GM23338 (cell line): ENCODE results near the gene C19orf25. TPM values are rescaled to one million over a fixed set of nuclear protein-coding genes. Genes with fewer than 3 reads are reported as not detected.
"Not testable (repeated sequence)": the region's sequence is repeated elsewhere in the genome, so short reads cannot be mapped to it uniquely, and the experiment has no call there.

Experiments
- ATAC-seq: fragments of 200-7000 bp; cut with Tn5 transposase; 3 replicates; pipeline ENCODE4 v1.9.1; 2020
- DNase-seq: peaks from one replicate; pipeline ENCODE4 v3.0.0-alpha.2; 2015; ENCODE audit warnings: low spot score
- H2AFZ ChIP-seq: fragments of 200-600 bp; sonication (generic); 2 replicates; pipeline ENCODE4 v1.8.0; 2016; ENCODE audit warnings: antibody characterized with exemption, mild to moderate bottlenecking, moderate library complexity
- H3F3A ChIP-seq: fragments of 200-600 bp; sonication (generic); replicated peaks from 2 replicates; pipeline ENCODE4 v1.8.0; 2017; ENCODE audit warnings: antibody characterized with exemption, mixed run types, low read depth
- H3K27ac ChIP-seq: fragments of 200-600 bp; sonication (generic); 2 replicates; pipeline ENCODE4 v1.6.1; 2016; ENCODE audit warnings: low read depth
- H3K27me3 ChIP-seq: fragments of 200-600 bp; sonication (generic); 2 replicates; pipeline ENCODE4 v1.8.0; 2016; ENCODE audit warnings: mild to moderate bottlenecking, mixed run types, moderate library complexity; ENCODE audit not compliant: insufficient read depth
- H3K36me3 ChIP-seq: fragments of 200-600 bp; sonication (generic); 2 replicates; pipeline ENCODE4 v1.8.0; 2016; ENCODE audit warnings: mild to moderate bottlenecking; ENCODE audit not compliant: insufficient read depth
- H3K4me1 ChIP-seq: fragments of 200-600 bp; sonication (generic); 2 replicates; pipeline ENCODE4 v1.8.0; 2016; ENCODE audit warnings: mild to moderate bottlenecking, moderate library complexity; ENCODE audit not compliant: insufficient read depth
- H3K4me2 ChIP-seq: fragments of 200-600 bp; sonication (generic); 2 replicates; pipeline ENCODE4 v1.7.1; 2017; ENCODE audit warnings: mixed run types
- H3K4me3 ChIP-seq: fragments of 200-600 bp; sonication (generic); 2 replicates; pipeline ENCODE4 v1.6.1; 2016; ENCODE audit warnings: mixed run types
- H3K79me2 ChIP-seq: fragments of 200-600 bp; sonication (generic); replicated peaks from 2 replicates; pipeline ENCODE4 v1.8.0; 2017; ENCODE audit warnings: mild to moderate bottlenecking; ENCODE audit not compliant: insufficient read depth
- H3K9me2 ChIP-seq: fragments of 200-600 bp; sonication (generic); 2 replicates; pipeline ENCODE4 v1.8.0; 2017; ENCODE audit not compliant: insufficient read depth
- H4K20me1 ChIP-seq: fragments of 200-600 bp; sonication (generic); replicated peaks from 2 replicates; pipeline ENCODE4 v1.8.0; 2017; ENCODE audit warnings: mild to moderate bottlenecking; ENCODE audit not compliant: insufficient read depth
- H3K27ac Mint-ChIP-seq: 2 replicates; pipeline ENCODE4 v1.8.0; 2020; ENCODE audit warnings: inconsistent platforms, mild to moderate bottlenecking, moderate library complexity, mixed read lengths
- H3K27me3 Mint-ChIP-seq: 3 replicates; pipeline ENCODE4 v1.8.0; 2022; ENCODE audit warnings: low read depth, mild to moderate bottlenecking, moderate library complexity, mixed read lengths, inconsistent platforms; ENCODE audit not compliant: insufficient read depth, poor library complexity
- H3K36me3 Mint-ChIP-seq: 3 replicates; pipeline ENCODE4 v1.8.0; 2021; ENCODE audit warnings: low read depth, mild to moderate bottlenecking, inconsistent platforms, moderate library complexity, mixed read lengths
- H3K4me1 Mint-ChIP-seq: 3 replicates; pipeline ENCODE4 v1.8.0; 2020; ENCODE audit warnings: mild to moderate bottlenecking, inconsistent platforms, mixed read lengths
- H3K4me3 Mint-ChIP-seq: 3 replicates; pipeline ENCODE4 v1.8.0; 2021; ENCODE audit warnings: moderate library complexity, mild to moderate bottlenecking, inconsistent platforms, mixed read lengths
- H3K9me3 Mint-ChIP-seq: 3 replicates; pipeline ENCODE4 v1.8.0; 2020; ENCODE audit warnings: moderate library complexity, mild to moderate bottlenecking, inconsistent platforms, mixed read lengths
- CREB1 ChIP-seq: fragments of 250-450 bp; sonication (Bioruptor Pico); IDR thresholded peaks from 2 replicates; pipeline ENCODE4 v1.5.0; 2020; ENCODE audit warnings: low read depth, mild to moderate bottlenecking, moderate library complexity
- EZH2 ChIP-seq: fragments of 200-600 bp; sonication (generic); IDR thresholded peaks from one replicate; pipeline ENCODE4 v1.8.0; 2017; ENCODE audit warnings: antibody characterized with exemption, mild to moderate bottlenecking, low read depth; ENCODE audit not compliant: unreplicated experiment
- EZH2phosphoT487 ChIP-seq: fragments of 200-600 bp; sonication (generic); IDR thresholded peaks from one replicate; pipeline ENCODE4 v1.8.1; 2018; ENCODE audit warnings: antibody characterized with exemption; ENCODE audit not compliant: unreplicated experiment
- JUNB ChIP-seq: IDR thresholded peaks from one replicate; pipeline ENCODE4 v1.6.1; 2016; ENCODE audit warnings: antibody characterized with exemption; ENCODE audit not compliant: unreplicated experiment
- NANOG ChIP-seq: IDR thresholded peaks from 2 replicates; pipeline ENCODE4 v1.6.1; 2016; ENCODE audit warnings: antibody characterized with exemption, borderline replicate concordance
- POLR2AphosphoS5 ChIP-seq: IDR thresholded peaks from 2 replicates; pipeline ENCODE4 v1.6.1; 2016; ENCODE audit warnings: antibody characterized with exemption, low read depth
- STAT1 ChIP-seq: IDR thresholded peaks from one replicate; pipeline ENCODE4 v1.6.1; 2016; ENCODE audit warnings: antibody characterized with exemption; ENCODE audit not compliant: unreplicated experiment
- ZNF331 ChIP-seq: fragments of 250-450 bp; sonication (Bioruptor Pico); IDR thresholded peaks from 2 replicates; pipeline ENCODE4 v1.5.0; 2020; ENCODE audit warnings: low read depth, mild to moderate bottlenecking, moderate library complexity
- polyA plus RNA-seq: library from polyadenylated mRNA; unstranded; fragments of >200 nt; fragmentation: Nextera tagmentation; extraction: Ambion mirVana; gene quantifications from 2 replicates; pipeline ENCODE4 v1.2.1, GENCODE V29; 2016
- total RNA-seq: library from RNA; depleted of rRNA; stranded (reverse); fragments of >200 nt; shearing (Covaris generic); gene quantifications from 2 replicates; pipeline ENCODE4 v1.2.3, GENCODE V29; 2014
- TF ChIP-seq, protein P1 (sequence below): IDR thresholded peaks from one replicate; pipeline ENCODE4 v1.6.1; 2018; ENCODE audit warnings: antibody characterized with exemption; ENCODE audit not compliant: unreplicated experiment
- TF ChIP-seq, protein P2 (sequence below): fragments of 250-450 bp; sonication (Bioruptor Pico); IDR thresholded peaks from 2 replicates; pipeline ENCODE4 v1.5.0; 2020; ENCODE audit warnings: mild to moderate bottlenecking, moderate library complexity
- TF ChIP-seq, protein P3 (sequence below): IDR thresholded peaks from 2 replicates; pipeline ENCODE4 v1.6.1; 2016; ENCODE audit warnings: antibody characterized with exemption

Gene C19orf25
- total and polyA plus RNA-seq, 2 experiments from 2014 or later, result 43.5 to 61.1 TPM

DNA sequence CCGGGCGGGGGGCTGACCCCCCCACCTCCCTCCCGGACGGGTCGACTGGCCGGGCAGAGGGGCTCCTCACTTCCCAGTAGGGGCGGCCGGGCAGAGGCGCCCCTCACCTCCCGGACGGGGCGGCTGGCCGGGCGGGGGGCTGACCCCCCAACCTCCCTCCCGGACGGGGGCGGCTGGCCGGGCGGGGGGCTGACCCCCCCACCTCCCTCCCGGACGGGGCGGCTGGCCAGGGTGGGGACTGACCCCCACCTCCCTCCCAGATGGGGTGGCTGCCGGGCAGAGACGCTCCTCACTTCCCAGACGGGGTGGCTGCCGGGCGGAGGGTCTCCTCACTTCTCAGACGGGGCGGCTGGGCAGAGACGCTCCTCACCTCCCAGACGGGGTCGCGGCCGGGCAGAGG is 20.2 kb upstream of the C19orf25 start:
- not testable (repeated sequence) for DNase-seq, H2AFZ ChIP-seq, H3K4me2 ChIP-seq, H3K79me2 ChIP-seq, H3K9me2 ChIP-seq, H3K4me3 Mint-ChIP-seq, H3K27ac Mint-ChIP-seq, H3K4me3 ChIP-seq, H3K27ac ChIP-seq, H4K20me1 ChIP-seq, H3K4me1 Mint-ChIP-seq, ATAC-seq, H3F3A ChIP-seq, H3K4me1 ChIP-seq, H3K36me3 Mint-ChIP-seq, H3K36me3 ChIP-seq
- H3K27me3 ChIP-seq, result peaks cover 12% of the 10 kb centered on the region
- Mint-ChIP-seq H3K9me3 (peaks cover 15% of the 10 kb centered on the region; the same call in 2 of the 3 replicates), H3K27me3 (peaks cover 25% of the 10 kb centered on the region)

DNA sequence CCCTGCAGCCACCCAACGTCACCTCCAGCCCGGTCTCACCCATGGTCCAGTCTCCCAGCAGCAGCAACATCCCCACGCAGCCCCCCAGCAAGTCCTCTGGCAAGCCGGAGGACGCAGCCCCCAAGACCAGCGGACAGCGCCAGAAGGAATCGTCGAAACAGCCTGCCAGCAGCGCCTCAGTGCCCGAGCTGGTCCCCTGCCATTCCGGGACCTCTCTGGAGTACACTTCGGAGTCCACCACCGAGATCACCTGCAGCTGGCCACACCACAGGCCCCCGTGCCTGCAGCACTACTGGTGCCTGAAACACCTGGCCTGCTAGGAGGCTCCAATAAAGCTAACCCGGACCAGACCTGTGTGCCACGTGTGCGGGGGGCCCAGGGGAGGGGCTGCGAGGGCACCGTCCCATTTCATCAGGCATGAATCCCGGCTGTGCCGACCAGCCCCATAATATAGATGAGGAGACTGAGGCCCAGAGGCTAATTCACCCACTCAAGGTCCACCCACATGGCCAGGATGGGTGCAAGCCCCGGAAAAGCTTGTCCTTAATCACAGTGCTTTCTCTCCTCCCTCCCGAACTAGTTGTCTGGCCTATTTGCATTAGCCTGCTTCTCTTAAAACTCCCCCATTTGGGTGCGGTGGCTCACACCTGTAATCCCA is 18.7 kb upstream of the C19orf25 start:
- H3K36me3 ChIP-seq, result no peaks in the 10 kb centered on the region
- H3K27me3 ChIP-seq, result peaks cover 4% of the 10 kb centered on the region
- DNase-seq (no peak), ATAC-seq (no peak)
- no peak overlapping the region for H3K4me3 ChIP-seq
- no peak overlapping the region for H3K27ac ChIP-seq
- H3K9me3 Mint-ChIP-seq, result peaks cover 15% of the 10 kb centered on the region; the same call in 2 of the 3 replicates
- no peaks in the 10 kb centered on the region for H3K79me2 ChIP-seq
- no peak overlapping the region for H3K27ac Mint-ChIP-seq
- no peak overlapping the region for H3K4me2 ChIP-seq
- no peak overlapping the region for H3K4me3 Mint-ChIP-seq
- H3K36me3 Mint-ChIP-seq, result no peaks in the 10 kb centered on the region; the same call in 2 of the 3 replicates
- peaks cover 19% of the 10 kb centered on the region for H3K27me3 Mint-ChIP-seq
- H2AFZ ChIP-seq, result no peak overlapping the region
- H3K4me1 Mint-ChIP-seq, result no peaks in the 10 kb centered on the region
- no peaks in the 10 kb centered on the region for H4K20me1 ChIP-seq
- H3K4me1 ChIP-seq, result 0 out of 2 replicates have a peak, but pooled peaks cover under 1% of the 10 kb centered on the region
- 0 out of 2 replicates have a peak, but pooled peaks cover 4% of the 10 kb centered on the region for H3F3A ChIP-seq
- TF ChIP-seq, protein P1, sequence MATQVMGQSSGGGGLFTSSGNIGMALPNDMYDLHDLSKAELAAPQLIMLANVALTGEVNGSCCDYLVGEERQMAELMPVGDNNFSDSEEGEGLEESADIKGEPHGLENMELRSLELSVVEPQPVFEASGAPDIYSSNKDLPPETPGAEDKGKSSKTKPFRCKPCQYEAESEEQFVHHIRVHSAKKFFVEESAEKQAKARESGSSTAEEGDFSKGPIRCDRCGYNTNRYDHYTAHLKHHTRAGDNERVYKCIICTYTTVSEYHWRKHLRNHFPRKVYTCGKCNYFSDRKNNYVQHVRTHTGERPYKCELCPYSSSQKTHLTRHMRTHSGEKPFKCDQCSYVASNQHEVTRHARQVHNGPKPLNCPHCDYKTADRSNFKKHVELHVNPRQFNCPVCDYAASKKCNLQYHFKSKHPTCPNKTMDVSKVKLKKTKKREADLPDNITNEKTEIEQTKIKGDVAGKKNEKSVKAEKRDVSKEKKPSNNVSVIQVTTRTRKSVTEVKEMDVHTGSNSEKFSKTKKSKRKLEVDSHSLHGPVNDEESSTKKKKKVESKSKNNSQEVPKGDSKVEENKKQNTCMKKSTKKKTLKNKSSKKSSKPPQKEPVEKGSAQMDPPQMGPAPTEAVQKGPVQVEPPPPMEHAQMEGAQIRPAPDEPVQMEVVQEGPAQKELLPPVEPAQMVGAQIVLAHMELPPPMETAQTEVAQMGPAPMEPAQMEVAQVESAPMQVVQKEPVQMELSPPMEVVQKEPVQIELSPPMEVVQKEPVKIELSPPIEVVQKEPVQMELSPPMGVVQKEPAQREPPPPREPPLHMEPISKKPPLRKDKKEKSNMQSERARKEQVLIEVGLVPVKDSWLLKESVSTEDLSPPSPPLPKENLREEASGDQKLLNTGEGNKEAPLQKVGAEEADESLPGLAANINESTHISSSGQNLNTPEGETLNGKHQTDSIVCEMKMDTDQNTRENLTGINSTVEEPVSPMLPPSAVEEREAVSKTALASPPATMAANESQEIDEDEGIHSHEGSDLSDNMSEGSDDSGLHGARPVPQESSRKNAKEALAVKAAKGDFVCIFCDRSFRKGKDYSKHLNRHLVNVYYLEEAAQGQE, result no peak
- TF ChIP-seq EZH2phosphoT487 (no peak), CREB1 (CRISPR knock-in tag) (no peak), STAT1 (no peak), EZH2 (no peak), POLR2AphosphoS5 (no peak), NANOG (no peak), JUNB (no peak), ZNF331 (no peak)
- TF ChIP-seq, protein P2, sequence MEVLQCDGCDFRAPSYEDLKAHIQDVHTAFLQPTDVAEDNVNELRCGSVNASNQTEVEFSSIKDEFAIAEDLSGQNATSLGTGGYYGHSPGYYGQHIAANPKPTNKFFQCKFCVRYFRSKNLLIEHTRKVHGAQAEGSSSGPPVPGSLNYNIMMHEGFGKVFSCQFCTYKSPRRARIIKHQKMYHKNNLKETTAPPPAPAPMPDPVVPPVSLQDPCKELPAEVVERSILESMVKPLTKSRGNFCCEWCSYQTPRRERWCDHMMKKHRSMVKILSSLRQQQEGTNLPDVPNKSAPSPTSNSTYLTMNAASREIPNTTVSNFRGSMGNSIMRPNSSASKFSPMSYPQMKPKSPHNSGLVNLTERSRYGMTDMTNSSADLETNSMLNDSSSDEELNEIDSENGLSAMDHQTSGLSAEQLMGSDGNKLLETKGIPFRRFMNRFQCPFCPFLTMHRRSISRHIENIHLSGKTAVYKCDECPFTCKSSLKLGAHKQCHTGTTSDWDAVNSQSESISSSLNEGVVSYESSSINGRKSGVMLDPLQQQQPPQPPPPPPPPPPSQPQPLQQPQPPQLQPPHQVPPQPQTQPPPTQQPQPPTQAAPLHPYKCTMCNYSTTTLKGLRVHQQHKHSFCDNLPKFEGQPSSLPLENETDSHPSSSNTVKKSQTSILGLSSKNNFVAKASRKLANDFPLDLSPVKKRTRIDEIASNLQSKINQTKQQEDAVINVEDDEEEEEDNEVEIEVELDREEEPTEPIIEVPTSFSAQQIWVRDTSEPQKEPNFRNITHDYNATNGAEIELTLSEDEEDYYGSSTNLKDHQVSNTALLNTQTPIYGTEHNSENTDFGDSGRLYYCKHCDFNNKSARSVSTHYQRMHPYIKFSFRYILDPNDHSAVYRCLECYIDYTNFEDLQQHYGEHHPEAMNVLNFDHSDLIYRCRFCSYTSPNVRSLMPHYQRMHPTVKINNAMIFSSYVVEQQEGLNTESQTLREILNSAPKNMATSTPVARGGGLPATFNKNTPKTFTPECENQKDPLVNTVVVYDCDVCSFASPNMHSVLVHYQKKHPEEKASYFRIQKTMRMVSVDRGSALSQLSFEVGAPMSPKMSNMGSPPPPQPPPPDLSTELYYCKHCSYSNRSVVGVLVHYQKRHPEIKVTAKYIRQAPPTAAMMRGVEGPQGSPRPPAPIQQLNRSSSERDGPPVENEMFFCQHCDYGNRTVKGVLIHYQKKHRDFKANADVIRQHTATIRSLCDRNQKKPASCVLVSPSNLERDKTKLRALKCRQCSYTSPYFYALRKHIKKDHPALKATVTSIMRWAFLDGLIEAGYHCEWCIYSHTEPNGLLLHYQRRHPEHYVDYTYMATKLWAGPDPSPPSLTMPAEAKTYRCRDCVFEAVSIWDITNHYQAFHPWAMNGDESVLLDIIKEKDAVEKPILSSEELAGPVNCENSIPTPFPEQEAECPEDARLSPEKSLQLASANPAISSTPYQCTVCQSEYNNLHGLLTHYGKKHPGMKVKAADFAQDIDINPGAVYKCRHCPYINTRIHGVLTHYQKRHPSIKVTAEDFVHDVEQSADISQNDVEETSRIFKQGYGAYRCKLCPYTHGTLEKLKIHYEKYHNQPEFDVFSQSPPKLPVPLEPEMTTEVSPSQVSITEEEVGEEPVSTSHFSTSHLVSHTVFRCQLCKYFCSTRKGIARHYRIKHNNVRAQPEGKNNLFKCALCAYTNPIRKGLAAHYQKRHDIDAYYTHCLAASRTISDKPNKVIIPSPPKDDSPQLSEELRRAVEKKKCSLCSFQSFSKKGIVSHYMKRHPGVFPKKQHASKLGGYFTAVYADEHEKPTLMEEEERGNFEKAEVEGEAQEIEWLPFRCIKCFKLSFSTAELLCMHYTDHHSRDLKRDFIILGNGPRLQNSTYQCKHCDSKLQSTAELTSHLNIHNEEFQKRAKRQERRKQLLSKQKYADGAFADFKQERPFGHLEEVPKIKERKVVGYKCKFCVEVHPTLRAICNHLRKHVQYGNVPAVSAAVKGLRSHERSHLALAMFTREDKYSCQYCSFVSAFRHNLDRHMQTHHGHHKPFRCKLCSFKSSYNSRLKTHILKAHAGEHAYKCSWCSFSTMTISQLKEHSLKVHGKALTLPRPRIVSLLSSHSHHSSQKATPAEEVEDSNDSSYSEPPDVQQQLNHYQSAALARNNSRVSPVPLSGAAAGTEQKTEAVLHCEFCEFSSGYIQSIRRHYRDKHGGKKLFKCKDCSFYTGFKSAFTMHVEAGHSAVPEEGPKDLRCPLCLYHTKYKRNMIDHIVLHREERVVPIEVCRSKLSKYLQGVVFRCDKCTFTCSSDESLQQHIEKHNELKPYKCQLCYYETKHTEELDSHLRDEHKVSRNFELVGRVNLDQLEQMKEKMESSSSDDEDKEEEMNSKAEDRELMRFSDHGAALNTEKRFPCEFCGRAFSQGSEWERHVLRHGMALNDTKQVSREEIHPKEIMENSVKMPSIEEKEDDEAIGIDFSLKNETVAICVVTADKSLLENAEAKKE (CRISPR knock-in tag), result no peak
- TF ChIP-seq, protein P3, sequence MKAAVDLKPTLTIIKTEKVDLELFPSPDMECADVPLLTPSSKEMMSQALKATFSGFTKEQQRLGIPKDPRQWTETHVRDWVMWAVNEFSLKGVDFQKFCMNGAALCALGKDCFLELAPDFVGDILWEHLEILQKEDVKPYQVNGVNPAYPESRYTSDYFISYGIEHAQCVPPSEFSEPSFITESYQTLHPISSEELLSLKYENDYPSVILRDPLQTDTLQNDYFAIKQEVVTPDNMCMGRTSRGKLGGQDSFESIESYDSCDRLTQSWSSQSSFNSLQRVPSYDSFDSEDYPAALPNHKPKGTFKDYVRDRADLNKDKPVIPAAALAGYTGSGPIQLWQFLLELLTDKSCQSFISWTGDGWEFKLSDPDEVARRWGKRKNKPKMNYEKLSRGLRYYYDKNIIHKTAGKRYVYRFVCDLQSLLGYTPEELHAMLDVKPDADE, result no peak
- H3K9me2 ChIP-seq, result no peaks in the 10 kb centered on the region
